WTC11 (cell line): Measurements from ENCODE around the gene USP7. TPM values are rescaled to one million over a fixed set of nuclear protein-coding genes. Genes with fewer than 3 reads are reported as not detected.

Experiments used
- ATAC-seq: fragments of 200-7000 bp; cut with Tn5 transposase; 2 replicates; pipeline ENCODE4 v1.10.0; 2021; ENCODE audit warnings: mild to moderate bottlenecking, moderate library complexity
- CTCF ChIA-PET: fragments of 300-600 bp; sonication (Branson Sonifier 250); formaldehyde crosslinking; loops from one replicate; lab custom pipeline; 2021; ENCODE audit warnings: antibody characterized with exemption; lab: Charles Lee
- POLR2A ChIA-PET: fragments of 350-600 bp; sonication (Branson Sonifier 250); formaldehyde crosslinking; loops from one replicate; lab custom pipeline; 2021; ENCODE audit warnings: antibody characterized with exemption; lab: Charles Lee
- DNase-seq: peaks from one replicate; pipeline ENCODE4 v3.0.0; 2021; ENCODE audit warnings: low spot score
- H3K27ac Mint-ChIP-seq: 2 replicates; pipeline ENCODE4 v1.8.0; 2021; ENCODE audit warnings: mixed read lengths
- H3K27me3 Mint-ChIP-seq: 2 replicates; pipeline ENCODE4 v1.8.0; 2021; ENCODE audit warnings: low read depth, mild to moderate bottlenecking, moderate library complexity, mixed read lengths
- H3K36me3 Mint-ChIP-seq: 2 replicates; pipeline ENCODE4 v1.8.0; 2021; ENCODE audit warnings: mixed read lengths
- H3K4me1 Mint-ChIP-seq: 2 replicates; pipeline ENCODE4 v1.8.0; 2022; ENCODE audit warnings: mixed read lengths
- H3K4me3 Mint-ChIP-seq: 2 replicates; pipeline ENCODE4 v1.8.0; 2021; ENCODE audit warnings: mild to moderate bottlenecking, moderate library complexity, mixed read lengths
- H3K9me3 Mint-ChIP-seq: 2 replicates; pipeline ENCODE4 v1.8.0; 2021; ENCODE audit warnings: mixed read lengths
- ATF2 ChIP-seq: sonication (generic); formaldehyde crosslinking; IDR thresholded peaks from 2 replicates; pipeline ENCODE4 v1.8.1; 2022; ENCODE audit warnings: low read depth, missing genetic modification reagents, borderline replicate concordance
- CBFB ChIP-seq: sonication (generic); formaldehyde crosslinking; IDR thresholded peaks from 2 replicates; pipeline ENCODE4 v1.8.1; 2022; ENCODE audit warnings: mild to moderate bottlenecking, low read depth, missing genetic modification reagents
- CREM ChIP-seq: sonication (generic); formaldehyde crosslinking; IDR thresholded peaks from 2 replicates; pipeline ENCODE4 v1.8.1; 2022; ENCODE audit warnings: mild to moderate bottlenecking, missing genetic modification reagents, moderate library complexity
- CTCF ChIP-seq: fragments of 200-600 bp; IDR thresholded peaks from 2 replicates; pipeline ENCODE4 v1.8.0; 2022; ENCODE audit warnings: antibody characterized with exemption
- E2F1 ChIP-seq: sonication (generic); formaldehyde crosslinking; IDR thresholded peaks from 2 replicates; pipeline ENCODE4 v1.8.0; 2022; ENCODE audit warnings: mild to moderate bottlenecking, missing genetic modification reagents
- FOXK1 ChIP-seq: sonication (generic); formaldehyde crosslinking; IDR thresholded peaks from 2 replicates; pipeline ENCODE4 v1.8.0; 2022; ENCODE audit warnings: mild to moderate bottlenecking, moderate library complexity, missing genetic modification reagents
- FOXP4 ChIP-seq: sonication (generic); formaldehyde crosslinking; IDR thresholded peaks from 2 replicates; pipeline ENCODE4 v1.8.0; 2022; ENCODE audit warnings: mild to moderate bottlenecking, missing genetic modification reagents
- KAT7 ChIP-seq: sonication (generic); formaldehyde crosslinking; IDR thresholded peaks from 2 replicates; pipeline ENCODE4 v1.8.1; 2023; ENCODE audit warnings: missing genetic modification reagents, mild to moderate bottlenecking, borderline replicate concordance
- MLX ChIP-seq: sonication (generic); formaldehyde crosslinking; IDR thresholded peaks from 2 replicates; pipeline ENCODE4 v1.8.1; 2023; ENCODE audit warnings: mild to moderate bottlenecking, missing genetic modification reagents, moderate library complexity
- SMAD4 ChIP-seq: sonication (generic); formaldehyde crosslinking; IDR thresholded peaks from 2 replicates; pipeline ENCODE4 v1.8.0; 2022; ENCODE audit warnings: mild to moderate bottlenecking, missing genetic modification reagents
- USF1 ChIP-seq: sonication (generic); formaldehyde crosslinking; IDR thresholded peaks from 2 replicates; pipeline ENCODE4 v1.8.0; 2022; ENCODE audit warnings: mild to moderate bottlenecking, missing genetic modification reagents
- ZNF121 ChIP-seq: sonication (generic); formaldehyde crosslinking; IDR thresholded peaks from 2 replicates; pipeline ENCODE4 v1.8.0; 2023; ENCODE audit warnings: missing genetic modification reagents
- ZNF219 ChIP-seq: sonication (generic); formaldehyde crosslinking; IDR thresholded peaks from 2 replicates; pipeline ENCODE4 v1.8.0; 2023; ENCODE audit warnings: missing genetic modification reagents, mild to moderate bottlenecking, borderline replicate concordance
- ZNF263 ChIP-seq: sonication (generic); formaldehyde crosslinking; IDR thresholded peaks from 2 replicates; pipeline ENCODE4 v1.8.1; 2022; ENCODE audit warnings: low read depth, mild to moderate bottlenecking, moderate library complexity, missing genetic modification reagents
- ZNF396 ChIP-seq: fragments of 250-450 bp; sonication (Bioruptor Pico); IDR thresholded peaks from 2 replicates; pipeline ENCODE4 v1.8.0; 2021; ENCODE audit warnings: mild to moderate bottlenecking, moderate library complexity, borderline replicate concordance
- ZSCAN18 ChIP-seq: fragments of 250-450 bp; sonication (Bioruptor Pico); IDR thresholded peaks from 2 replicates; pipeline ENCODE4 v2.1.2; 2022; ENCODE audit warnings: mild to moderate bottlenecking, moderate library complexity
- total RNA-seq: library from RNA; stranded (reverse); gene quantifications from 3 replicates; pipeline ENCODE4 v1.2.3, GENCODE V29; 2021

The USP7 gene
- total RNA-seq, 1 experiment from 2014 or later: 211 TPM

- H3K36me3 Mint-ChIP-seq: no peaks in the 10 kb centered on the region
- H3K4me3 Mint-ChIP-seq: no peak overlapping the region
- H3K27ac Mint-ChIP-seq: 0 out of 2 replicates have a peak overlapping the region, but pooled peaks have one; percentile 23
- H3K9me3 Mint-ChIP-seq: no peaks in the 10 kb centered on the region
- ATAC-seq (no peak; the same call in 1 of the 2 replicates), DNase-seq (no peak)
- TF ChIP-seq ATF2 (CRISPR knock-in tag): no peak
- TF ChIP-seq ZNF263 (CRISPR knock-in tag): no peak
- TF ChIP-seq ZNF121: no peak
- no peak for TF ChIP-seq E2F1 (CRISPR knock-in tag)
- TF ChIP-seq MLX (CRISPR knock-in tag): no peak
- ChIA-PET POLR2A (interaction anchor here (0.6 kb wide), 1 partner anchor 610 kb away, joined by 3 read pairs; no protein-coding TSS in a partner anchor), CTCF (interaction anchor here (1.0 to 9.6 kb wide), 5 partner anchors 17 to 81 kb away, joined by 3 to 131 read pairs (median 8); no protein-coding TSS in a partner anchor)
- peaks cover 83% of the 10 kb centered on the region for H3K4me1 Mint-ChIP-seq
- no peaks in the 10 kb centered on the region for H3K27me3 Mint-ChIP-seq
These were observed 11.4 kb downstream of the USP7 start for GRCh38 chr16:8952281-8952751.

GRCh38 chr16:8951447-8952280 is 12.0 kb downstream of the USP7 start:
- POLR2A ChIA-PET: interaction anchor here (0.6 kb wide), 2 partner anchors 16 to 610 kb away, joined by 3 read pairs; no protein-coding TSS in a partner anchor
- ATAC-seq: no peak
- Mint-ChIP-seq H3K27ac (peak overlapping the region; percentile 48; the same call in 1 of the 2 replicates), H3K4me3 (no peak overlapping the region), H3K27me3 (no peaks in the 10 kb centered on the region), H3K9me3 (no peaks in the 10 kb centered on the region), H3K4me1 (peaks cover 83% of the 10 kb centered on the region), H3K36me3 (no peaks in the 10 kb centered on the region)
- CTCF ChIA-PET: interaction anchor here (1.1 to 9.6 kb wide), 6 partner anchors 15 to 99 kb away, joined by 3 to 131 read pairs (median 6); no protein-coding TSS in a partner anchor
- DNase-seq: no peak
- no peak for TF ChIP-seq ZNF396 (CRISPR knock-in tag)
- no peak for TF ChIP-seq ZSCAN18 (CRISPR knock-in tag)
- TF ChIP-seq FOXK1 (CRISPR knock-in tag): no peak
- no peak for TF ChIP-seq CREM
- no peak for TF ChIP-seq FOXP4
- TF ChIP-seq KAT7: no peak
- no peak for TF ChIP-seq CBFB
- no peak for TF ChIP-seq ZNF219 (CRISPR knock-in tag)
- TF ChIP-seq USF1 (CRISPR knock-in tag): no peak
- no peak for TF ChIP-seq CTCF
- TF ChIP-seq SMAD4 (CRISPR knock-in tag): no peak
